Measurements from ENCODE around the gene TACR1.

DNA sequence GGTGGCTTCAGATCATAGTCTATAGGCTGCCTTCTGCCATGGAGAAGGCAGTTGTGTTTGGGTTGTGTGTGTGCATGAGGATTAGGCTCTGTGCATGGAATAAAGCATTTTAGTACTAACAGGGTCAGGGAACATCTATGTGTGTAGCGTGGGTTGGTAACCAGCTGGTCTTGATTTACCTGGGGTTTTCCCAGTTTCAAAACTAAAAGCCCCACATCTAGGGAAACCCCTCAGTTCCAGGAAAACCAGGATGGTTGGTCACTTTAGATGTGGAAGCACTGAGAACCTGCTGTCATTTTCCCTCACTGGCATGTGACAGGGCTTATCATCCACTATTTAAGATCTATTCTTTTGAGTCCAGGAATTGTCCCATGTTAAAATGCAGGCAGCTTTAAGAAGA lies 124.6 kb downstream of the TACR1 start:
- TF ChIP-seq, protein P1, sequence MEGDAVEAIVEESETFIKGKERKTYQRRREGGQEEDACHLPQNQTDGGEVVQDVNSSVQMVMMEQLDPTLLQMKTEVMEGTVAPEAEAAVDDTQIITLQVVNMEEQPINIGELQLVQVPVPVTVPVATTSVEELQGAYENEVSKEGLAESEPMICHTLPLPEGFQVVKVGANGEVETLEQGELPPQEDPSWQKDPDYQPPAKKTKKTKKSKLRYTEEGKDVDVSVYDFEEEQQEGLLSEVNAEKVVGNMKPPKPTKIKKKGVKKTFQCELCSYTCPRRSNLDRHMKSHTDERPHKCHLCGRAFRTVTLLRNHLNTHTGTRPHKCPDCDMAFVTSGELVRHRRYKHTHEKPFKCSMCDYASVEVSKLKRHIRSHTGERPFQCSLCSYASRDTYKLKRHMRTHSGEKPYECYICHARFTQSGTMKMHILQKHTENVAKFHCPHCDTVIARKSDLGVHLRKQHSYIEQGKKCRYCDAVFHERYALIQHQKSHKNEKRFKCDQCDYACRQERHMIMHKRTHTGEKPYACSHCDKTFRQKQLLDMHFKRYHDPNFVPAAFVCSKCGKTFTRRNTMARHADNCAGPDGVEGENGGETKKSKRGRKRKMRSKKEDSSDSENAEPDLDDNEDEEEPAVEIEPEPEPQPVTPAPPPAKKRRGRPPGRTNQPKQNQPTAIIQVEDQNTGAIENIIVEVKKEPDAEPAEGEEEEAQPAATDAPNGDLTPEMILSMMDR (conservative IDR thresholded peaks at IDR 0.05; ENCODE audit: low read depth, low read length) = no peak
- no peak for TF ChIP-seq EZH2 (IDR thresholded peaks at IDR 0.05; ENCODE audit: borderline replicate concordance, low read depth, low read length, poor library complexity, severe bottlenecking)

Measured in A673 (cell line).